PC-9 (cell line): Measurements from ENCODE around the gene SEMA6B. TPM values are rescaled to one million over a fixed set of nuclear protein-coding genes. Genes with fewer than 3 reads are reported as not detected.

Experiments
- BruUV-seq: library from RNA; stranded (reverse); fragments of 400-500 nt; replicated peaks from 2 replicates; lab custom pipeline; 2021; lab: Mats Ljungman, UMichigan
- CTCF ChIA-PET: fragments of 300-600 bp; sonication (Branson Sonifier 250); formaldehyde crosslinking; loops from one replicate; lab custom pipeline; 2022; ENCODE audit warnings: antibody characterized with exemption; lab: Charles Lee
- POLR2A ChIA-PET: fragments of 300-600 bp; sonication (Branson Sonifier 250); formaldehyde crosslinking; loops from one replicate; lab custom pipeline; 2022; ENCODE audit warnings: antibody characterized with exemption; ENCODE audit not compliant: unreplicated experiment; lab: Charles Lee
- DNase-seq, 2 experiments: peaks; one replicate each; pipeline versions ENCODE4 v3.0.0 to v3.0.0-alpha.2; 2015 to 2022; ENCODE audit warnings: mixed read lengths in 1 of 2
- H2AFZ ChIP-seq: fragments of 200-600 bp; sonication (generic); 2 replicates; pipeline ENCODE4 v1.8.1; 2017; ENCODE audit warnings: antibody characterized with exemption
- H3F3A ChIP-seq: fragments of 200-600 bp; sonication (generic); 2 replicates; pipeline ENCODE4 v1.8.1; 2017; ENCODE audit warnings: antibody characterized with exemption, mild to moderate bottlenecking, low read depth; ENCODE audit not compliant: insufficient read depth
- H3K27ac ChIP-seq: fragments of 200-600 bp; sonication (generic); 2 replicates; pipeline ENCODE4 v1.6.1; 2016; ENCODE audit warnings: mixed run types
- H3K27me3 ChIP-seq: fragments of 200-600 bp; sonication (generic); 2 replicates; pipeline ENCODE4 v1.6.1; 2016; ENCODE audit warnings: low read depth, mixed run types; ENCODE audit not compliant: insufficient read depth
- H3K36me3 ChIP-seq: fragments of 200-600 bp; sonication (generic); 2 replicates; pipeline ENCODE4 v1.6.1; 2016; ENCODE audit warnings: low read depth, mixed run types
- H3K4me1 ChIP-seq: fragments of 200-600 bp; sonication (generic); replicated peaks from 2 replicates; pipeline ENCODE4 v1.6.1; 2016; ENCODE audit warnings: mixed run types; ENCODE audit not compliant: insufficient read depth
- H3K4me2 ChIP-seq: fragments of 200-600 bp; sonication (generic); 2 replicates; pipeline ENCODE4 v1.6.1; 2017; ENCODE audit warnings: mixed run types
- H3K4me3 ChIP-seq: fragments of 200-600 bp; sonication (generic); 2 replicates; pipeline ENCODE4 v1.6.1; 2016; ENCODE audit warnings: mixed run types
- H3K79me2 ChIP-seq: fragments of 200-600 bp; sonication (generic); 2 replicates; pipeline ENCODE4 v1.6.1; 2017; ENCODE audit warnings: low read depth, mixed run types
- H3K9me2 ChIP-seq: fragments of 200-600 bp; sonication (generic); 2 replicates; pipeline ENCODE4 v1.8.1; 2017; ENCODE audit warnings: mild to moderate bottlenecking; ENCODE audit not compliant: insufficient read depth
- H3K9me3 ChIP-seq: fragments of 200-600 bp; sonication (generic); 2 replicates; pipeline ENCODE4 v1.8.1; 2016; ENCODE audit warnings: low read depth; ENCODE audit not compliant: insufficient read depth
- H4K20me1 ChIP-seq: fragments of 200-600 bp; sonication (generic); 2 replicates; pipeline ENCODE4 v1.8.1; 2017; ENCODE audit not compliant: insufficient read depth
- EZH2 ChIP-seq: fragments of 200-600 bp; sonication (generic); IDR thresholded peaks from 2 replicates; pipeline ENCODE4 v1.8.0; 2017; ENCODE audit warnings: antibody characterized with exemption, low read depth
- intact Hi-C: fragments of 100-400 bp; cut with micrococcal nuclease; formaldehyde crosslinking; loops from one replicate; pipeline ENCODE4 v1.10.0; 2022; ENCODE audit not compliant: unreplicated experiment
- total RNA-seq: library from RNA; stranded (reverse); gene quantifications from 2 replicates; pipeline ENCODE4 v1.2.3, GENCODE V29; 2021
- TF ChIP-seq, protein P1 (sequence below): fragments of 200-600 bp; sonication (generic); conservative IDR thresholded peaks from 2 replicates; pipeline ENCODE4 v1.6.1; 2017; ENCODE audit warnings: mixed run types, antibody characterized with exemption, mild to moderate bottlenecking, moderate library complexity

SEMA6B gene
- total RNA-seq, 1 experiment from 2014 or later = 3.3 TPM

DNA sequence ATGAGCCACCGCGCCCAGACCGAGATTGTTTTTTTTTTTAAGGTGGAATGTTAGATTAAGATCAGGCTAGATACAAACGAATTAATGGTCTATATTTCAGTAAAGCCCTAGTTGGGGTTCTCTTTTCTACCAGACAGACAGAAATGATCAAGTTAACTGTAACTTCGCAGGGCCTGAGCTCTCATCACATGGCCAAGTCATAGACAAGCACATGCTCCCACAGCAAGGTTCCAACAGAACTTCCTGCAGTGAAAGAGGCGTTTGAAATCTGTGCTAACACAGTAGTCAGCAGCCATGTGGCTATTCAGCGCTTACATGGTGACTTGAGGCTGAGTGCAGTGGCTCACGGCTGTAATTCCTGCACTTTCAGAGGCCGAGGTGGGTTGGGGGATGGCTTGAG, 34.7 kb upstream of the SEMA6B start:
- no peak overlapping the region for H2AFZ ChIP-seq
- ChIA-PET POLR2A (no interaction called here), CTCF (interaction anchor here (0.6 kb wide), 2 partner anchors 24 to 106 kb away, joined by 3 to 6 read pairs; no protein-coding TSS in a partner anchor)
- peaks cover 3% of the 10 kb centered on the region; the same call in 1 of the 2 replicates for H3K27me3 ChIP-seq
- no peak for TF ChIP-seq EZH2
- TF ChIP-seq, protein P1, sequence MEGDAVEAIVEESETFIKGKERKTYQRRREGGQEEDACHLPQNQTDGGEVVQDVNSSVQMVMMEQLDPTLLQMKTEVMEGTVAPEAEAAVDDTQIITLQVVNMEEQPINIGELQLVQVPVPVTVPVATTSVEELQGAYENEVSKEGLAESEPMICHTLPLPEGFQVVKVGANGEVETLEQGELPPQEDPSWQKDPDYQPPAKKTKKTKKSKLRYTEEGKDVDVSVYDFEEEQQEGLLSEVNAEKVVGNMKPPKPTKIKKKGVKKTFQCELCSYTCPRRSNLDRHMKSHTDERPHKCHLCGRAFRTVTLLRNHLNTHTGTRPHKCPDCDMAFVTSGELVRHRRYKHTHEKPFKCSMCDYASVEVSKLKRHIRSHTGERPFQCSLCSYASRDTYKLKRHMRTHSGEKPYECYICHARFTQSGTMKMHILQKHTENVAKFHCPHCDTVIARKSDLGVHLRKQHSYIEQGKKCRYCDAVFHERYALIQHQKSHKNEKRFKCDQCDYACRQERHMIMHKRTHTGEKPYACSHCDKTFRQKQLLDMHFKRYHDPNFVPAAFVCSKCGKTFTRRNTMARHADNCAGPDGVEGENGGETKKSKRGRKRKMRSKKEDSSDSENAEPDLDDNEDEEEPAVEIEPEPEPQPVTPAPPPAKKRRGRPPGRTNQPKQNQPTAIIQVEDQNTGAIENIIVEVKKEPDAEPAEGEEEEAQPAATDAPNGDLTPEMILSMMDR = no peak
- no peaks in the 10 kb centered on the region for H4K20me1 ChIP-seq
- H3K79me2 ChIP-seq = no peaks in the 10 kb centered on the region
- H3K4me2 ChIP-seq = no peak overlapping the region
- no peaks in the 10 kb centered on the region for H3K9me3 ChIP-seq
- no peaks in the 10 kb centered on the region for H3K36me3 ChIP-seq
- no peaks in the 10 kb centered on the region for H3F3A ChIP-seq
- H3K4me3 ChIP-seq = no peak overlapping the region
- intact Hi-C loops = no loop called here
- H3K9me2 ChIP-seq = no peaks in the 10 kb centered on the region
- no peak overlapping the region for H3K27ac ChIP-seq
- H3K4me1 ChIP-seq = no peaks in the 10 kb centered on the region
- no TSS peak for BruUV-seq
- no peak for DNase-seq

DNA sequence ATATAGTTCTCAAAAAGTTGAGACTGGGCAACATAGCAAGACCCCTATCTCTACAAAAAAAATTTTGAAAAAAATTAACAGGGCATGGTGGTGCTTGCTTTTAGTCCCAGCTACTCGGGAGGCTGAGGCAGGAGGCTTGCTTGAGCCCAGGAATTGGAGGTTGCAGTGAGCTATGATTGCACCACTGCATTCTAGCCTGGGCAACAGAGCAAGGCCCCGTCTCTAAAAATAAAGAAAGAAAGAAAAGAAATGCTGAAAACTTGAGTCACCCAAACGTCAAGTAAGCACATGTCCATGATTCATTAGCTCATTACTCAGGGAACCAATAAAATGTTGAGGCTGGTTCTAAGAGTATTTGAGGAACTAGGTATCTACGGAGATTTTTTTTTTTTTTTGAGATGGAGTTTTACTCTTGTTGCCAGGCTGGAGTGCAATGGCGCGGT, 33.9 kb upstream of the SEMA6B start:
- ChIA-PET CTCF (interaction anchor here (0.6 kb wide), 2 partner anchors 24 to 105 kb away, joined by 3 to 6 read pairs; no protein-coding TSS in a partner anchor), POLR2A (no interaction called here)
- H3K27me3 ChIP-seq = peaks cover 3% of the 10 kb centered on the region; the same call in 1 of the 2 replicates
- H3K36me3 ChIP-seq = no peaks in the 10 kb centered on the region
- BruUV-seq = no TSS peak
- no peak overlapping the region for H3K27ac ChIP-seq
- H3K4me3 ChIP-seq = no peak overlapping the region
- no peak overlapping the region for H2AFZ ChIP-seq
- TF ChIP-seq, protein P1 = no peak
- no peak for TF ChIP-seq EZH2
- no peaks in the 10 kb centered on the region for H3K9me3 ChIP-seq
- intact Hi-C loops = no loop called here
- no peaks in the 10 kb centered on the region for H3K4me1 ChIP-seq
- no peaks in the 10 kb centered on the region for H3K79me2 ChIP-seq
- H3F3A ChIP-seq = no peaks in the 10 kb centered on the region
- H4K20me1 ChIP-seq = no peaks in the 10 kb centered on the region
- no peak overlapping the region for H3K4me2 ChIP-seq
- H3K9me2 ChIP-seq = no peaks in the 10 kb centered on the region
- peak in 1 of 2 experiments; percentile 45 for DNase-seq

DNA sequence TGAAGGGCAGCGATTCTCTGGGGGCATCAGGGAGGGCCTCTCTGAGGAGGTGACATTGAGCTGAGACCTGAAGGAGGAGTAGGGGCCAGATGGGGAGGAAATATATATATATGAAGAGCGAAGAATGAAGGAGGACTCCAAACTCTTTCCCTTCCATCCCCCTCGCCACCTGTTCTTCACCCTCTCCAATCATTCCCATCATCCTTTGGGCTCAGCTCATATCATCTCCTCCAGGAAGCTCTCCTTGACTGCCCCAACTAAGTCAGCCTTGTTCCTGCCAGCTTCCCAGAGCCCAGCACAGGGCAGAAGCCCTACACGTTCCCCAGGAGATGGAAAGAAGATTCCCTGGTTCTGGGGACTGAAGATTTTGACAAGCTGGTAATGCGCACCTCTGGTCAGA, 33.0 kb upstream of the SEMA6B start:
- POLR2A ChIA-PET = no interaction called here
- H4K20me1 ChIP-seq = no peaks in the 10 kb centered on the region
- intact Hi-C loops = no loop called here
- H3K4me2 ChIP-seq = no peak overlapping the region
- DNase-seq = no peak
- H3K9me3 ChIP-seq = no peaks in the 10 kb centered on the region
- no peak overlapping the region for H2AFZ ChIP-seq
- no peaks in the 10 kb centered on the region for H3K79me2 ChIP-seq
- CTCF ChIA-PET = no interaction called here
- peaks cover 3% of the 10 kb centered on the region; the same call in 1 of the 2 replicates for H3K27me3 ChIP-seq
- no TSS peak for BruUV-seq
- H3K4me3 ChIP-seq = no peak overlapping the region
- H3K9me2 ChIP-seq = no peaks in the 10 kb centered on the region
- TF ChIP-seq, protein P1 = no peak
- TF ChIP-seq EZH2 = no peak
- H3K36me3 ChIP-seq = no peaks in the 10 kb centered on the region
- no peaks in the 10 kb centered on the region for H3F3A ChIP-seq
- no peak overlapping the region for H3K27ac ChIP-seq
- H3K4me1 ChIP-seq = no peaks in the 10 kb centered on the region
